ENCODE data around the gene PRKG1. TPM values are rescaled to one million over a fixed set of nuclear protein-coding genes. Genes with fewer than 3 reads are reported as not detected.

The PRKG1 gene
- total and polyA plus RNA-seq, 4 donors: 0.46 to 5.1 (median 1.5) TPM

- 86% methylated on average over 1 of the region's 1 CpG for WGBS
- Histone ChIP-seq H3K9ac (ENCODE audit: low read depth in 1 of 2, low read length in 2 of 2) (no peak overlapping the region), H3K27me3 (ENCODE audit: control insufficient read depth in 4 of 4, insufficient read depth in 4 of 4, low read length in 3 of 4) (no peaks in the 10 kb centered on the region), H3K4me3 (ENCODE audit: low read depth in 1 of 3, low read length in 3 of 3) (no peak overlapping the region), H3K4me1 (ENCODE audit: control insufficient read depth in 4 of 4, insufficient read depth in 4 of 4, low read length in 3 of 4) (peaks cover 0 to 1% (median 0%) of the 10 kb centered on the region in 4 donors), H3K36me3 (ENCODE audit: control insufficient read depth in 4 of 4, insufficient read depth in 3 of 4, low read depth in 1 of 4, low read length in 3 of 4) (no peaks in the 10 kb centered on the region), H3K9me3 (ENCODE audit: control insufficient read depth in 4 of 4, low read length in 3 of 4) (no peaks in the 10 kb centered on the region), H3K27ac (ENCODE audit: low read depth in 1 of 2, low read length in 2 of 2) (no peak overlapping the region)
- TF ChIP-seq TAF1 (conservative IDR thresholded peaks at IDR 0.05) (no peak), RXRA (IDR thresholded peaks at IDR 0.05) (no peak)
- TF ChIP-seq, protein P1, sequence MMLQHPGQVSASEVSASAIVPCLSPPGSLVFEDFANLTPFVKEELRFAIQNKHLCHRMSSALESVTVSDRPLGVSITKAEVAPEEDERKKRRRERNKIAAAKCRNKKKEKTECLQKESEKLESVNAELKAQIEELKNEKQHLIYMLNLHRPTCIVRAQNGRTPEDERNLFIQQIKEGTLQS (IDR thresholded peaks at IDR 0.05): no peak
- no peak for DNase-seq (ENCODE audit: low spot score)
These were observed 876.8 kb downstream of the PRKG1 start for GRCh38 chr10:51950996-51951555.

DNA sequence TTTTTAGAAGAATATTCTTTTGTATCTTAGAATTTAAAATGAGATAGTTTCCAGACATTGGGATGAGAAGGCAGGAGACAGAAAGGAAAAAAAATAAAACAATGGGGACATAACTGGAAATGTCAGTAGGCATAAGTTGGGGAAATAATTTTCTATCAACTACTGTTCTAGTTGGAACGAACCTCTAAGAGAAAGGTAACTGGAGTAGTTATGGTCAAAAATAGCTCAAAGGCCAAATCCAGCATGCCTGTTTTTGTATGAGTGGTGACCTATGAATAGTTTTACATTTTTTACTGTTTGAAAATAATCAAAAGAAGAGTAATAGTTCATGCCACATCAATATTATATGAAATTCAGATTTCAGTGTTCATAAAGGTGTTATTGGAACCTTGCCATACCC, 877.3 kb downstream of the PRKG1 start:
- Histone ChIP-seq H3K36me3 (ENCODE audit: control insufficient read depth in 4 of 4, insufficient read depth in 3 of 4, low read depth in 1 of 4, low read length in 3 of 4) (no peaks in the 10 kb centered on the region), H3K27ac (ENCODE audit: low read depth in 1 of 2, low read length in 2 of 2) (no peak overlapping the region), H3K4me1 (ENCODE audit: control insufficient read depth in 4 of 4, insufficient read depth in 4 of 4, low read length in 3 of 4) (peaks cover 0 to 1% (median 0%) of the 10 kb centered on the region in 4 donors), H3K9me3 (ENCODE audit: control insufficient read depth in 4 of 4, low read length in 3 of 4) (no peaks in the 10 kb centered on the region), H3K4me3 (ENCODE audit: low read depth in 1 of 3, low read length in 3 of 3) (no peak overlapping the region), H3K9ac (ENCODE audit: low read depth in 1 of 2, low read length in 2 of 2) (no peak overlapping the region), H3K27me3 (ENCODE audit: control insufficient read depth in 4 of 4, insufficient read depth in 4 of 4, low read length in 3 of 4) (no peaks in the 10 kb centered on the region)
- 65% methylated on average over 1 of the region's 1 CpG for WGBS
- TF ChIP-seq GABPA (IDR thresholded peaks at IDR 0.05 in 1 of 2, conservative IDR thresholded peaks at IDR 0.05 in 1 of 2): no peak
- TF ChIP-seq REST (IDR thresholded peaks at IDR 0.05): no peak
- no peak for TF ChIP-seq SP1 (IDR thresholded peaks at IDR 0.05)
- TF ChIP-seq, protein P1 (IDR thresholded peaks at IDR 0.05): no peak
- TF ChIP-seq YY1 (IDR thresholded peaks at IDR 0.05): no peak
- no peak for TF ChIP-seq NR2F2 (IDR thresholded peaks at IDR 0.05)
- no peak for TF ChIP-seq RAD21 (IDR thresholded peaks at IDR 0.05)
- no peak for TF ChIP-seq FOXA2 (IDR thresholded peaks at IDR 0.05)
- TF ChIP-seq, protein P2, sequence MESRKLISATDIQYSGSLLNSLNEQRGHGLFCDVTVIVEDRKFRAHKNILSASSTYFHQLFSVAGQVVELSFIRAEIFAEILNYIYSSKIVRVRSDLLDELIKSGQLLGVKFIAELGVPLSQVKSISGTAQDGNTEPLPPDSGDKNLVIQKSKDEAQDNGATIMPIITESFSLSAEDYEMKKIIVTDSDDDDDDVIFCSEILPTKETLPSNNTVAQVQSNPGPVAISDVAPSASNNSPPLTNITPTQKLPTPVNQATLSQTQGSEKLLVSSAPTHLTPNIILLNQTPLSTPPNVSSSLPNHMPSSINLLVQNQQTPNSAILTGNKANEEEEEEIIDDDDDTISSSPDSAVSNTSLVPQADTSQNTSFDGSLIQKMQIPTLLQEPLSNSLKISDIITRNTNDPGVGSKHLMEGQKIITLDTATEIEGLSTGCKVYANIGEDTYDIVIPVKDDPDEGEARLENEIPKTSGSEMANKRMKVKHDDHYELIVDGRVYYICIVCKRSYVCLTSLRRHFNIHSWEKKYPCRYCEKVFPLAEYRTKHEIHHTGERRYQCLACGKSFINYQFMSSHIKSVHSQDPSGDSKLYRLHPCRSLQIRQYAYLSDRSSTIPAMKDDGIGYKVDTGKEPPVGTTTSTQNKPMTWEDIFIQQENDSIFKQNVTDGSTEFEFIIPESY (IDR thresholded peaks at IDR 0.05): no peak
- TF ChIP-seq RXRA (IDR thresholded peaks at IDR 0.05): no peak
- TF ChIP-seq, protein P3, sequence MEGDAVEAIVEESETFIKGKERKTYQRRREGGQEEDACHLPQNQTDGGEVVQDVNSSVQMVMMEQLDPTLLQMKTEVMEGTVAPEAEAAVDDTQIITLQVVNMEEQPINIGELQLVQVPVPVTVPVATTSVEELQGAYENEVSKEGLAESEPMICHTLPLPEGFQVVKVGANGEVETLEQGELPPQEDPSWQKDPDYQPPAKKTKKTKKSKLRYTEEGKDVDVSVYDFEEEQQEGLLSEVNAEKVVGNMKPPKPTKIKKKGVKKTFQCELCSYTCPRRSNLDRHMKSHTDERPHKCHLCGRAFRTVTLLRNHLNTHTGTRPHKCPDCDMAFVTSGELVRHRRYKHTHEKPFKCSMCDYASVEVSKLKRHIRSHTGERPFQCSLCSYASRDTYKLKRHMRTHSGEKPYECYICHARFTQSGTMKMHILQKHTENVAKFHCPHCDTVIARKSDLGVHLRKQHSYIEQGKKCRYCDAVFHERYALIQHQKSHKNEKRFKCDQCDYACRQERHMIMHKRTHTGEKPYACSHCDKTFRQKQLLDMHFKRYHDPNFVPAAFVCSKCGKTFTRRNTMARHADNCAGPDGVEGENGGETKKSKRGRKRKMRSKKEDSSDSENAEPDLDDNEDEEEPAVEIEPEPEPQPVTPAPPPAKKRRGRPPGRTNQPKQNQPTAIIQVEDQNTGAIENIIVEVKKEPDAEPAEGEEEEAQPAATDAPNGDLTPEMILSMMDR (IDR thresholded peaks at IDR 0.05; ENCODE audit: low read depth, low read length, missing input control): no peak
- no peak for TF ChIP-seq FOXA1 (IDR thresholded peaks at IDR 0.05)
- no peak for TF ChIP-seq JUND (IDR thresholded peaks at IDR 0.05)
- no peak for TF ChIP-seq HNF4A (conservative IDR thresholded peaks at IDR 0.05)
- no peak for TF ChIP-seq EGR1 (IDR thresholded peaks at IDR 0.05; ENCODE audit: low read depth in 2 of 2)
- TF ChIP-seq MAX (IDR thresholded peaks at IDR 0.05): no peak
- no peak for TF ChIP-seq HNF4G (IDR thresholded peaks at IDR 0.05)
- no peak for DNase-seq (ENCODE audit: low spot score)
